PC-9 (cell line): Measurements from ENCODE around the gene SH3RF2. TPM values are rescaled to one million over a fixed set of nuclear protein-coding genes. Genes with fewer than 3 reads are reported as not detected.
A peak's percentile ranks its signal among the peaks of the same experiment; 100 is the strongest.

ENCODE experiments used
- BruUV-seq: library from RNA; stranded (reverse); fragments of 400-500 nt; replicated peaks from 2 replicates; lab custom pipeline; 2021; lab: Mats Ljungman, UMichigan
- CTCF ChIA-PET: fragments of 300-600 bp; sonication (Branson Sonifier 250); formaldehyde crosslinking; loops from one replicate; lab custom pipeline; 2022; ENCODE audit warnings: antibody characterized with exemption; lab: Charles Lee
- POLR2A ChIA-PET: fragments of 300-600 bp; sonication (Branson Sonifier 250); formaldehyde crosslinking; loops from one replicate; lab custom pipeline; 2022; ENCODE audit warnings: antibody characterized with exemption; ENCODE audit not compliant: unreplicated experiment; lab: Charles Lee
- DNase-seq, 2 experiments: peaks; one replicate each; pipeline versions ENCODE4 v3.0.0 to v3.0.0-alpha.2; 2015 to 2022; ENCODE audit warnings: mixed read lengths in 1 of 2
- H2AFZ ChIP-seq: fragments of 200-600 bp; sonication (generic); 2 replicates; pipeline ENCODE4 v1.8.1; 2017; ENCODE audit warnings: antibody characterized with exemption
- H3F3A ChIP-seq: fragments of 200-600 bp; sonication (generic); 2 replicates; pipeline ENCODE4 v1.8.1; 2017; ENCODE audit warnings: antibody characterized with exemption, mild to moderate bottlenecking, low read depth; ENCODE audit not compliant: insufficient read depth
- H3K27ac ChIP-seq: fragments of 200-600 bp; sonication (generic); 2 replicates; pipeline ENCODE4 v1.6.1; 2016; ENCODE audit warnings: mixed run types
- H3K27me3 ChIP-seq: fragments of 200-600 bp; sonication (generic); 2 replicates; pipeline ENCODE4 v1.6.1; 2016; ENCODE audit warnings: low read depth, mixed run types; ENCODE audit not compliant: insufficient read depth
- H3K36me3 ChIP-seq: fragments of 200-600 bp; sonication (generic); 2 replicates; pipeline ENCODE4 v1.6.1; 2016; ENCODE audit warnings: low read depth, mixed run types
- H3K4me1 ChIP-seq: fragments of 200-600 bp; sonication (generic); replicated peaks from 2 replicates; pipeline ENCODE4 v1.6.1; 2016; ENCODE audit warnings: mixed run types; ENCODE audit not compliant: insufficient read depth
- H3K4me2 ChIP-seq: fragments of 200-600 bp; sonication (generic); 2 replicates; pipeline ENCODE4 v1.6.1; 2017; ENCODE audit warnings: mixed run types
- H3K4me3 ChIP-seq: fragments of 200-600 bp; sonication (generic); 2 replicates; pipeline ENCODE4 v1.6.1; 2016; ENCODE audit warnings: mixed run types
- H3K79me2 ChIP-seq: fragments of 200-600 bp; sonication (generic); 2 replicates; pipeline ENCODE4 v1.6.1; 2017; ENCODE audit warnings: low read depth, mixed run types
- H3K9me2 ChIP-seq: fragments of 200-600 bp; sonication (generic); 2 replicates; pipeline ENCODE4 v1.8.1; 2017; ENCODE audit warnings: mild to moderate bottlenecking; ENCODE audit not compliant: insufficient read depth
- H3K9me3 ChIP-seq: fragments of 200-600 bp; sonication (generic); 2 replicates; pipeline ENCODE4 v1.8.1; 2016; ENCODE audit warnings: low read depth; ENCODE audit not compliant: insufficient read depth
- H4K20me1 ChIP-seq: fragments of 200-600 bp; sonication (generic); 2 replicates; pipeline ENCODE4 v1.8.1; 2017; ENCODE audit not compliant: insufficient read depth
- CTCF ChIP-seq: fragments of 200-600 bp; sonication (generic); conservative IDR thresholded peaks from 2 replicates; pipeline ENCODE4 v1.6.1; 2017; ENCODE audit warnings: mixed run types, antibody characterized with exemption, mild to moderate bottlenecking, moderate library complexity
- EZH2 ChIP-seq: fragments of 200-600 bp; sonication (generic); IDR thresholded peaks from 2 replicates; pipeline ENCODE4 v1.8.0; 2017; ENCODE audit warnings: antibody characterized with exemption, low read depth
- intact Hi-C: fragments of 100-400 bp; cut with micrococcal nuclease; formaldehyde crosslinking; loops from one replicate; pipeline ENCODE4 v1.10.0; 2022; ENCODE audit not compliant: unreplicated experiment
- total RNA-seq: library from RNA; stranded (reverse); gene quantifications from 2 replicates; pipeline ENCODE4 v1.2.3, GENCODE V29; 2021

Gene SH3RF2
- total RNA-seq, 1 experiment from 2014 or later: 37.2 TPM

GRCh38 chr5:145925803-145926202 lies 10.6 kb upstream of the SH3RF2 start:
- Histone ChIP-seq H4K20me1 (no peaks in the 10 kb centered on the region), H3K9me3 (0 out of 2 replicates have a peak, but pooled peaks cover 4% of the 10 kb centered on the region), H3F3A (peaks cover 23% of the 10 kb centered on the region), H3K27me3 (no peaks in the 10 kb centered on the region), H3K27ac (peak overlapping the region; percentile 73), H2AFZ (no peak overlapping the region), H3K4me1 (peaks cover 28% of the 10 kb centered on the region), H3K9me2 (no peaks in the 10 kb centered on the region), H3K36me3 (no peaks in the 10 kb centered on the region), H3K4me3 (no peak overlapping the region), H3K4me2 (peak overlapping the region; percentile 29), H3K79me2 (no peaks in the 10 kb centered on the region)
- no TSS peak for BruUV-seq
- ChIA-PET CTCF (interaction anchor here (1.0 kb wide), 1 partner anchor 17 kb away, joined by 3 read pairs; no protein-coding TSS in a partner anchor), POLR2A (interaction anchor here (0.7 kb wide), 1 partner anchor 49 kb away, joined by 4 read pairs; no protein-coding TSS in a partner anchor)
- no peak for TF ChIP-seq CTCF
- no peak for TF ChIP-seq EZH2
- peak in 1 of 2 experiments; percentile 57 for DNase-seq
- intact Hi-C loops: loop anchor here (1.0 to 2.0 kb wide), 2 partner anchors 10 to 71 kb away; partner anchors contain the start of gene SH3RF2

- CTCF ChIA-PET: no interaction called here
- no peaks in the 10 kb centered on the region for H3K79me2 ChIP-seq
- TF ChIP-seq CTCF (no peak), EZH2 (no peak)
- no peak overlapping the region for H3K27ac ChIP-seq
- no peak overlapping the region for H3K4me2 ChIP-seq
- no peaks in the 10 kb centered on the region; the same call in 1 of the 2 replicates for H3K9me2 ChIP-seq
- intact Hi-C loops: no loop called here
- H2AFZ ChIP-seq: no peak overlapping the region
- no peaks in the 10 kb centered on the region for H3K36me3 ChIP-seq
- DNase-seq: no peak
- H4K20me1 ChIP-seq: no peaks in the 10 kb centered on the region
- peaks cover 16% of the 10 kb centered on the region for H3K4me1 ChIP-seq
- peaks cover 15% of the 10 kb centered on the region for H3F3A ChIP-seq
- H3K4me3 ChIP-seq: no peak overlapping the region
- H3K9me3 ChIP-seq: no peaks in the 10 kb centered on the region
- BruUV-seq: no TSS peak
- no peaks in the 10 kb centered on the region for H3K27me3 ChIP-seq
- POLR2A ChIA-PET: interaction anchor here (0.6 kb wide), 1 partner anchor 37 kb away, joined by 3 read pairs; no protein-coding TSS in a partner anchor
Measured at GRCh38 chr5:145931718-145932117, 4.7 kb upstream of the SH3RF2 start.

- Histone ChIP-seq H4K20me1 (no peaks in the 10 kb centered on the region), H3K9me2 (no peaks in the 10 kb centered on the region; the same call in 1 of the 2 replicates), H3K9me3 (no peaks in the 10 kb centered on the region), H3K79me2 (peaks cover 16% of the 10 kb centered on the region), H3K27ac (no peak overlapping the region), H3K4me2 (no peak overlapping the region), H2AFZ (no peak overlapping the region), H3K4me1 (peaks cover 38% of the 10 kb centered on the region), H3K4me3 (no peak overlapping the region), H3K36me3 (no peaks in the 10 kb centered on the region), H3F3A (peaks cover 39% of the 10 kb centered on the region), H3K27me3 (no peaks in the 10 kb centered on the region)
- CTCF ChIA-PET: interaction anchor here (0.6 kb wide), 1 partner anchor 122 kb away, joined by 3 read pairs; no protein-coding TSS in a partner anchor
- intact Hi-C loops: no loop called here
- no peak for DNase-seq
- no TSS peak for BruUV-seq
- TF ChIP-seq CTCF (no peak), EZH2 (no peak)
- POLR2A ChIA-PET: no interaction called here
Measured at GRCh38 chr5:145934276-145934675, 2.1 kb upstream of the SH3RF2 start.
